ENCODE results near the gene C15orf40.
"Not testable (repeated sequence)": the region's sequence is repeated elsewhere in the genome, so short reads cannot be mapped to it uniquely, and the experiment has no call there.

C15orf40 gene

DNA sequence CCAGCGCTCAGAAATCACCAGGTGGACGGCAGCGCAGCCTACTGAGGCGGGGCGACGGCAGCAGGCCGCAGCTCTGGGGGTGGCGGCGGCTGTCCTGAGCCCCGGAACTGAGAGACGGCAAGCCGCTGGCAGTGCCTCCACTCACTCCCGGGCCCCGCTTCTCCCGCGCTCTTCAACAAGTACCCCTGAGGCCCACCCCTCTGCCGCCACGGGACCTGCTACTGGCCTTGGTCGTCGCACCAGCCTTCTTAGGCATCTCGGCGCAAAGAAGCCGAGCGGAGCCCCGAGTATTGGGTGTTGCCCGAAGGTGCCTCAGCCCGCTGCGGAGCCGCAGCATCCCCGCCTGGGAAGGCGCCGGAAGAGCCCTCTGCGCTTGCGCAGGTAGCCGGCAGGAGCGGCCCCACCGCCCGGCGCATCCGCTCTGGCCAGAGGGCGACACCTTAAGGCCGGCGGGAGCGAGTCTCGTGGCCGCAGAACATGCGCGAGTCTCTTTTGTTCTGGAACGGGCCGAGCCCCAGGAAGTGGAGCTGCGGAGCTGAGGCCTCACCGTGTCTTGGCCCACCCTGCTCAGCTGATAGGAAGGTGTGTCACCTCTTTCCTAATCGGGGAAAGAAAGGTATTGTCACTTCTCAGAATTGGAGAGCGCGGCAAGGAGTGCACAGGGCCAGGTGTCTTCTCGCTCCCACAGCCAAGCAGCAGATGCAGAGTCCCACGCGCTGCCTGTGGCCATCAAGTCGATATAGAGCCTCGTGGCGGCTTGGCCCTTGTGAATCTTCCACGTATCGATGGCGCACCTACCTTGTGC is at the start of gene C15orf40:
C15orf40 (minus strand) TSS at position 369 of the 805 bp plus-strand sequence; CDS start at position 337, 32 bp downstream.
- DNase-seq: peak; percentile 88 to 90

DNA sequence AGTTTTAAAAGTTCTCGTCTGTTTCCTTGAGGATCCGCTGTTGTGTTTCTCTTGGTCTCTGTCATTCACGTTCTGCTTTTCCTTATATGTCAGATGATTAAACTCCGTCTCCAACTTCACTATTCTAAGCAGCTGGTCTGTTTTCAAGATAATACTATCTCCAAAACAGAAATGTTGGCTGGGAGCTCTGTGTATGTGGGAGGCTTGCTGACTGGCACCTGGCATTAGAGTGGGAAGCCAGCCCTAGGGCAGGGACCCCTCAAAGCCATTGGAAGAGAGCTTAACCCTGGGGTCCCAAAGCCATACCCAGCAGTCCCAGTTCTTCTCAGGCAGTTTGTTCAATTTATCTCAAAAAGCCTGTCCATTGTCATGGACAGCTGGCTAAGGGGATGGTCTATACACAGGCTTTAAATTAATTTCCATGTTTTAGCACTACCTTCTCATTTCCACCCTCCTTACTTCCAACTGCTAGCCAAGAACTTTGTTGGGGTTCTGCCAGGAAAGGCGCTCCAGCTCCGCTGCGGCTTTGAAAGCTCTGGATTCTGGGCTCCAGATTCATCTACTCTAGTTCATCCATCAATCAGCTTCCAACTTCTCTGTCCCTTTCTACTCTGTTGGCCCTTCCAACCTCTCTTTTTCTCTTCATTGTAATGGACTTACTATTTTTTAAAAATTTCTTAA is 46.4 kb upstream of the C15orf40 start:
- DNase-seq: no peak

DNA sequence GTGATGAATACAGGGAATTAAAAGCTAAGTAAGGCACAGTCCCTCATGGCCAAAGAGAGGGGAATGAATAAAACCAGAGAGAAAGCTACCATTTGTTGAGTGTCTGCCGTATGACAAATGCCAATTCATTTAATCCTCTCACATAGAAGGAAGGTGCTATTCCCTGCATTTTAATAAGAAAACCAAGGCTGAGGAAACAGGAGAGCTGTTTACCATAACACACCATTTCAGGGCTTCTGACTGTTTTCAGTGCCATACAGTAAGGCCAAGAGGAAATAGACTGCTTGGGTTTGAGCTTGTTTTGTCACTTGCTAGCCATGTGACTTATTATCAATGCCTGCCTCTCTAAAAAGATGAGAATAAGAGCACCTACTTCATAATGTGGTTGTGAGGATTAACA is 45.6 kb upstream of the C15orf40 start:
- DNase-seq: no peak

DNA sequence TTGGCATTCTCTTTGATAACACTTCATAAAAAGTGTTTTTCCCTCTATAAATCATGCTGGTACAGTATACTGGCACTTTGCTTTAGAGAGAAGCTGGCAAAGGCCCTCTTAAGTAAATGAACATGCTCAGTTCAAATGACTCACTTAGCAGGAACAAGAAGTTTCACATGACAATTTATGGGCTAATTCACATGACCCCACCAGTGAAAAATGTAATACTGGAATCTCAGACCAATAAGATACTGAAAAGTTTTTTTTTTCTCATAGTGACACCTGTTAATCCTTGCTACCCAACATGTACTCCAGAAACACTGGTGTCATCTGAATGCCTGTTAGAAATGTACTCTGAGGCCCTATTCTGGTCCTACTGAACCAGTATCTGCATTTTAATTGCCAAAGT is 41.7 kb upstream of the C15orf40 start:
- DNase-seq: no peak

DNA sequence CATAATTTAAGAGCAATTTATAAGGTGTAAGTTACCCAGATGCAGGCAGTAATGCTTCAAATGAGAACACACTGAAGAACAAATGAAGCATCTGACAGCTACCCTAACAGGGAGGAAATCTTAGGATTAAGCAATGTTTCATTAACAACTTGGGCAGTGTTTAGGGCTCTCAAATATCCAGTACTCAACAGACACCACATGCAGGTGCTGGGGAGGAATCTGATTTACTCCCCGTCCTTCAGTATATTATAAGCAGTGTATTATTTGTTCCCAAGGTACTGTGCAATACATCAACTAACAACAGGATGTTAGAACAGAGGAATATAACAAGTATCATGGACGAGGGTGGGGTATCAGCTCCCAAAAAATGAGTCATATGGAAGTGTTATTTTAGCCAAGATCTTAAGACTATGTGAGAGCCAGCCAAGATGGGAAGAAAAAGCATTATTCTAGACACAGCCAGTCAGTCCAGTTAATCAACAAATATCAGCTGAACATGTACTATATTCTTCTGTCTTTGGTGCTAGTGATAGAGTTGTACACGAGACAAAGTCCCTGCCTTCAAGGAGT is 35.2 kb upstream of the C15orf40 start:
- DNase-seq: no peak

DNA sequence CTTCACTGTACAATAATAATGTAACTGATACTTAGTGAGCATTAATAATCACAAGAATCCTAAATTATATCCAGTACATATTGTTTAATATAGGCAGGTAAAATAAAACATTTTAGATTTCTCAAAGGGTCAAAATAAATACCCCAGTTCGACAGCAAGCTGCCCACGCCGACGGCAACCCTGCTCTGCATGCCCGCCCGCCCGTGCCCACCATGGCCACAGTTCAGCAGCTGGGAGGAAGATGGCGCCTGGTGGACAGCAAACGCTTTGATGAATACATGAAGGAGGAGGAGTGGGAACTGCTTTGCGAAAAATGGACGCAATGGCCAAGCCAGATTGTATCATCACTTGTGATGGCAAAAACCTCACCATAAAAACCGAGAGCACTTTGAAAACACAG is 32.7 kb upstream of the C15orf40 start:
- no peak for DNase-seq

DNA sequence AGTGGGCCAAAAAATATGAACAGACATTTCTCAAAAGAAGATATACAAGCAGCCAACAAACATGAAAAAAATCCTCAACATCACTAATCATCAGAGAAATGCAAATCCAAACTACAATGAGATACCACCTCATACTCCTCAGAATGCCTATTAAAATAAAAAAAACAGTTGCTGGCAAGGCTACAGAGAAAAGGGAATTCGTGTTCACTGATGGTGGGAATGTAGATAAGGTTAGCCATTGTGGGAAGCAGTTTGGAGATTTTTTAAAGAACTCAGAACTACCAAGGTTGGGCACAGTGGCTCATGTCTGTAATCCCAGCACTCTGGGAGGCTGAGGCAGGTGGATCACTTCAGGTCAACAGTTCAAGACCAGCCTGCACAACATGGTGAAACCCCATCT is 27.8 kb upstream of the C15orf40 start:
- no peak for DNase-seq

DNA sequence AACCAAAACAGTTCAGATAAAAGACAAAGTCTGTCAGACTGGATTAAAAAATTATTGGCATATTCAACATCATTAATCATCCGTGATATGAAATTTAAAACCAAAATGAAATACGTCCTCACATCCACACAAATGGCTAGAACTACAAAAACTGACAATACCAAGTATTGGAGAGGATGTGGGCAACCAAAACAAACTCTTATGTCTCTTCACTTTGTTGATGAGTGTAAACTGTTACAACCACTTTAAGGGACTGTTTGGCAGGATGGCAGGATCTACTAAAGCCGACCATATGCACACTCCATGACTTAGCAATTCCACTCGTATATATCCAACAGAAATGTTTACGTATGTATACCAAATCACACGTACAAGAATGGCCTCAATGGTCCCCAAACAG is 24.8 kb upstream of the C15orf40 start:
- DNase-seq: no peak

DNA sequence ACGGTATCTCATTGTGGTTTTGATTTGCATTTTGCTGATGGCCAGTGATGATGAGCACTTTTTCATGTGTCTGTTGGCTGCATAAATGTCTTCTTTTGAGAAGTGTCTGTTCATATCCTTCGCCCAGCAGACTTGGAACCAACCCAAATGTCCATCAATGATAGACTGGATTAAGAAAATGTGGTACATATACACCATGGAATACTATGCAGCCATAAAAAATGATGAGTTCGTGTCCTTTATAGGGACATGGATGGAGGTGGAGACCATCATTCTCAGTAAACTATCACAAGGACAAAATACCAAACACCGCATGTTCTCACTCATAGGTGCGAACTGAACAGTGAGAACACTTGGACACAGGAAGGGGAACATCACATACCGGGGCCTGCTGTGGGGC is 19.8 kb upstream of the C15orf40 start:
- DNase-seq: not testable (repeated sequence)

DNA sequence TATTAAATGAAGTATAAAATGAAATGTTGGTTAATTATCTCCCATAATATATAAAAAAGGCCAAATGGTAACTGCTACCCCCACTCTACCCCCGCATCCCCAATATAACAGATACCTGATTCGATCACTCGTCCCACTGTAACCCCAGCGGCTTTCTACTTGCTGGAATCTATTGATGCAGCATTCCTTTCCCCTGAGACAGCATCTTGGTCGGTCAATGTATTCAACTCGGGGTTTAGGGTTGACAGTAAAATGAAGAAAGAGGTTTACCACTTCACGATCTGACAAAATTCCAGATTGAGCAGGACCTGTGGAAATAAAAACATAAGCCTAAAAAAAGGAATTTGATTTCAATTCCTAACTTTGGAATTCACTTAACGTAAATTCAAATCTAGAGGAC is 18.6 kb upstream of the C15orf40 start:
- DNase-seq: no peak

DNA sequence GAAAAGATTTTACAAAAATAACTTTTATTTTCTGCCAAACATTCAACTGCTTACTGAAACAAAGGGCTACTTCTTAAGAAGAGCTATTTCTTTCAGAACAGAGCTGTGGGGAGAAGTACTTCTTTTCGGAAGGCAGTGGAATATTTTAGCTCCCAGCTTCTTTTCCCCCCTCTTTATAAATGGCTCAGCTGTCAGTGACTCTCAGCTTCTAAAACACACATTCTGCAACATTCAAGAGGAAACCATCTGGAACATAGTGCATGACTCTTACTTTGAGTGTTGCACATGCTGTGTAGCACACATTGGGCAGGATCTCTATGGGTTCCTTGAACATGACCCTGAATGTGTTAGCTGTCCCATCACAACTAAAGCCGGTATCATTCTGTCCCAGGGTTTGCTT is 7.0 kb upstream of the C15orf40 start:
- no peak for DNase-seq

DNA sequence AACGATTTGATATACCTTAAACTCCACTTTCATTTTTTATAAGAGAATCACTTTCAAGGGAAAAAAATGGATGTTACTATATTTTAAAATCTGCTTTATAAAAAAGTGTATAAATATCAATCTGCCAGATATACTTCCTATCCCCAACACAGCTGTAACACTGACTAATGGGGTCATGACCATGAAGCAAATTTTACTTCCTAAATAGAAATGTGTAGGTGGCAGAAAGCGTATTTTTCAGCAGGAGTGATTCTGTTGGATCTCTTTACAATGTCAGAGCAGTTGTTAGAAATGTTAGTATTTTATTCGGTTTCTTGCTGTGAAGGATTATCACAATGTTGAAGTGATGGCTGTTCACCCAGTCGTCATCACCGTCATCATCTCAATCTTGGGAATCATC is 5.5 kb upstream of the C15orf40 start:
- DNase-seq: no peak

DNA sequence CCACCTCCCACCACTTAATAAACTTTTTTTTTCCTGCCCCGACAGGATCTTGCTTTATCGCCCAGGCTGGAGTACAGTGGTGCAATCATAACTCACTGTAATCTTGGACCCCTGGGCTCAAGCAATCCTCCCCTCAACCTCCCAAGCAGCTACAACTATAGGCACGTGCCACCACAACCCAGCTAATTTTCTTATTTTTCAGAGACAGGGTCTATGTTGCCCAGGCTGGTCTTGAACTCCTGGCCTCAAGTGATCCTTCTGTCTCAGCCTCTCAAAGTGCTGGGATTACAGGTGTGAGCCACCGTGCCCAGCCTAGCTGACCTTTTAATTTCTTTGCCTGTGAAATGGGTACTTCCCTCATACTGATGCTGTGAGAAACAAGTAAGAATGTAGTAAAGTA is 3.9 kb upstream of the C15orf40 start:
- DNase-seq: no peak

DNA sequence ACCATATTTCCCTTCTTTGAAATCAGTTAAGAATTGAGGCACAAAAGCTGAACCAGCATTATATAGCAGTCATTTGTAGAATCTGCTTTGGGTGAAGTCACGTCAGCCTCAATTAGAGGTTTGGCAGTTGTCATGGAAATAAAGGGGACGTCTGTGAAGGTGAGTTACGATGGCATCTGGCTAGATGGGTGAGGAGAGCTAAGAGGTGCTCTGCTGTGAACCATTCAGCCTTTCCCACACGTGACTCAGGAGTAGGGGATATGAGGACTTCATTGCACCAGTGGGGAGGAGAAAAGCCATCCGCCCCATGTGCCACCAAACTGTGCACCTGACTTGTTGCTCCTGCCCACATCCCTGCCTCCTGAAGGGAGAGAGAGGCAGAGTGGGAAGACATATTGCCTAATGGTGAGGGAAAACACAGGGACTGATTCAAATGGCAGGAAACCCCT is 2.8 kb upstream of the C15orf40 start:
- no peak for DNase-seq

DNA sequence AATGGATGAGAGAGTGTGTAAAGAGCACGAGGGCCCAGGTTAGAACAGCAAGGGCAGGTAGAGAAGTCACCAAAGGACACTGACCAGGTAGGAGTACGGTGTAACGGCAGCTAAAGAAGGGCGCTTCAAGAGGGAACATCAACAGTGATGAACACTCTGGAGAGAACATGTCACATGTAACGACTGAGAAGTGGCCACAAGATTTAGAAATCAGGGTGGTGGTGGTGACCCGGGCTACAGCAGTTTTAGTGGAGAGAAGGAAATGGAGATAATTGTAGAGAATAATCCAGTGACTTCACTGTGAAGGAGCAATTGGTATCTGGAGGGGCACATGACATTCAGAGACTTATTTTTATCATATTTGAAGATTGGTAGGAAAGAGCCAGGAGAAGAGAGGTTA is 1.2 kb upstream of the C15orf40 start:
- DNase-seq: no peak

DNA sequence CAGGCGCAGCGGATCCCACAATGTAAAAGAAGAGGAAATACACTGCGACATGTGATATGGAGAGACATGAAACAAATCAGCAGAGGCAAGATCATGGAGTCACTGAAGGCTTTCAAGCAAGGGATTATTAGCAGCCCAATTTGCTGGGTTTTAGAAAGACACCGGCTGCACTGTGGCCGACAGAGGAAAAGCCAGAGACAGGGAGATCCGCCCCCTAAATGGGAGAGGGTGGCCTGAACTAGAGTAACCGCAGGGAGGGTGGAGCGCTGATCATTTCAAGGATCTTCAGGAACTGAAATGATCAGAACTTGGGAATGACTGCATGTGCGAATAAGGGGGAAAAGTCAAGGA is 612 bp upstream of the C15orf40 start:
- no peak for DNase-seq

DNA sequence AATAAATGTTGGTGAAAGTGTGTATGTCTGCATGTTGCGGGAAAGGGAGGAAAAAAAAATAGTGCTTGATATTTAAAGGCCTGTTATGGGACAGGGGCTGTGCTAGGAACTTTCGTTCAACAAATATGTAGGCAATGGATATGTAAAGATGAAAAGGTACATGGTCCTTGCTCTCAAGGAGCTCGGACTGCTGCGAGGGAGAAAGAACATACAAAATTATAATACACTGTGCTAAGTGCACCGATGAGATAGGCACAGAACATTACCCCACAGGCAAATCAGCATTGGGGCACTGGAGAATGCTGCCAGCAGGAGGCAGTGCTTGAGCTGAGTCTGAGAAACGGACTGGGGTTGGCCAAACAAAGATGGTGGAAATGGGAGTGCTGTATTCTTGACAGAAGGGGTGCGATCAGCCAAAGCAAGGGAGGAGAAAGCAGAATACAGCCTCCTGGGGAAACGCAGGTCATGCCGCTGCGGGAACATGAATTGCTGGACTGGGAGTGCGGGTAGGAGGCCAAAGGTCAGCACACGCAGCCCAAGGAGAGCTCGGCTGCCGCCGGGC is 649 bp downstream of the C15orf40 start:
- peak; percentile 88 to 89 for DNase-seq

DNA sequence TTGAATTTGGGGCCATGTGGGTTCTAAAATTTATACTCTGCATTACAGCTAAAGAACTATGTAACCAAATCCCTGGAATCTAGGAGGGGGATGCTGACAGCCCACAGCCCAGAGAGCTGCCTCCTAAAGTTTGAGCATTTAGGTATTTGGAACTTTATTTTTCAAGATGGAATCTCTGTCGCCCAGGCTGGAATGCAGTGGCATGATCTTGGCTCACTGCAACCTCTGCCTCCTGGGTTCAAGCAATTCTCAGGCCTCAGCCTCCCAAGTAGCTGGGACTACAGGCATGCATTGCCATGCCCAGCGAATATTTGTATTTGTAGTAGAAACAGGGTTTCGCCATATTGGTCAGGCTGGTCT is 10.8 kb downstream of the C15orf40 start:
- DNase-seq: not testable (repeated sequence)

DNA sequence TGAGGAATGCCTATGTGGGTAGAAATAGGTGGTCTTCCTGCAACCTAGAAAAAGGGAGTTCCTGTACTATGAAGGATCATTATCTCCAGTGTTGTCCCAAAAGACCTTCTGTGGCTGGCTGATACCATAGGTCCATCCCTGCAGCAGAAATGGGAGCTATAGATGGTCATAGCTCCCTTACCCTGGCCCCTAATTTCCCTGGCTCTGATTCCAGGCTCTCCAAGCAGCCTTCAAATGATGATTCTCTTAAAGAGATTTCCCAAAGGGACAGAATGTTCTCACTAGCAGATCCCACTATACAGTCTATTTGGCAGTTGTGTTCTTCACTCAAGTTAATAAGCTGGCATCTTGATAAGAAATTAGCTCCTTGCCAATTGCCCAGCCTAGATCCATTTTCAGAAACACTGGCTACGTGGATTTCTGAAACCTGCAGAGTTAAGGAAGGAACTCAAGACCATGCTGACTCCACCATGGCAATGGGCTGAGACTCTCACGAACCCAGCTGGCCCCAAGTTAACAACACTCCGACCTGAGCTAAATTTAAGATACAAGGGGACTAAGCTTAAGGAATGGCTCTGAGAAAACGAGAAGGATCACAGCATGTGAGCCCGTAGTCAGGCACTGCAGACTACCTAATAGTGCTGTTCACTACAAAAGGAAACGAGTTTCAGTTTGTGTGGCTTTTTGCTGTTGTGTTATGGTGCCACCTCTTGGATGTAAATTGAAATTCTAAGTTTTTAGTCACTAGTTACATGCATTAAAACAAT is 11.4 kb downstream of the C15orf40 start:
- peak; percentile 40 to 43 for DNase-seq

DNA sequence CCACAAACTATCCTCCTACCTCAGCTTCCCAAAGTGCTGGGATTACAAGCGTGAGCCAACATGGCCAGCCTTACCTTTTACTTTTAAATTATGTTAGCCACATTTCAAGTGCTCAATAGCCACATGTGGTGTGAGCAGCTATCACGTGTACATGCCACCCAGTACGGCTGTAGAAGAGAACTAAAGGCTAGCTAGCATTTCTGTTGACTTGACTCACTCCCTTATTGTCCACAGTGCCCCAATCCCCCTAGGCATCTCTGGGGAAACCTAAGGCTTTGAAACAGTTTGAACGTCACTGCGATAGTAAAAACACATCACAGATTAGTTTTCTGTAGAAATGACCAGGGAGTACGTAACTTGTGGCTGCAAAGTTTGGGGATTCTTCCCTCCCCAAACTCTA is 12.0 kb downstream of the C15orf40 start:
- no peak for DNase-seq

DNA sequence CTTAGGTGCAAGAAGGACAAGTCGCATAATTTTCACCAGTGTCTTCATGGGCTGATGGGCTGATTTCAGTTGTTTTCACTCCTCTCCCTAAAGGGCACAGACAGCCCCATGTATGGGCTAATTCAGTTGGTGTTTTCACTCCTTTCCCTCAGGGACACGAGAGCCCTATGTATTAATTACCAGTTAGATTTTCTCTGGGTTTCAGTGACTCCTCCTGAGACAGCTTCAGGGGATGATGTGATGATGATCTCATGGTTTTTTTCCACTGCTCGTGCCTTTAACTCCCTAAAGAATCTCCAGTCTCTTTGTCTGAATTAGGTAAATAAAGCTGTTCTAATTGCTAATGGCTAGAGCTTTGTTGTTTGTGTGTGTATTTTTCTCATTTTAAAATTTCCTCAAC is 15.5 kb downstream of the C15orf40 start:
- no peak for DNase-seq

DNA sequence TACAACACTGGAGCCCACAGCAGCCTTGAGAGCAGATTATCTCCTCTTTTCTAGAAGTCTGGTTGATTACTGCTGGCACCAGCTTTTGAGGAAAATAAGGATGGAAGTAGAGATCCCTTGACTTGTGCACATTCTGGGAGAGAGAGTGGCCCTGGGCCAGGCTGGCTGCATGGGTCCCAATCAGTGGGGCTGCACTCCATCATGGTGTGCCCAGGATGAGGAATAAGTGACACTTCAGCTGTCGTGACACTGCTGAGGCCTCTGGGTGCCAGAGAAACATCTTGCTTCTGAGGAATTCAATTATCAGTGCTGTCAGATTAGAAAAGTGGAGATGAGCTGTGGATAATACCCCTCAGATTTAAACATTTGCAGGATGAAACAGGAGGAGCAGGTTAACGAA is 16.4 kb downstream of the C15orf40 start:
- DNase-seq: no peak

DNA sequence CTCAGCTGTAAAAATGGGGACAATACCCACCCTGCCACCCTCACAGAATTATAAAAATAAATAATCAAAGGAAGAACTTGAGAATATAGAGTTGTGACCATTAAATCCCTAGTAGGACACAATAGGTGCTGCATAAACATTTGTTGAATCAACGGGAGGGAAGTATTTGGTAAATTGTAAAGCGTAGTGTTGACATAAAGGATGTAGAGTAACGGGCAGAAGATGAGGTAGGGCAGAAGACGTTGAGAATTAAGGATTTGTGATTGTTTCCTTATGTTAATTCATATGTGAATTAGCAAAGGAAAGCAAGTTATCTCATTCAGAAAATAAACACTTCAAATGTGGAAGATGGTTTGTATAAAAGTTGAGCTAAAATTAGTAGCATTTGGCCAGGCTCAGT is 18.3 kb downstream of the C15orf40 start:
- DNase-seq: no peak
